ENCODE measurements around the gene MISP3. TPM values are rescaled to one million over a fixed set of nuclear protein-coding genes. Genes with fewer than 3 reads are reported as not detected.

The MISP3 gene
- total and polyA plus RNA-seq, 9 of the 15 experiments (the other 6 are each of a cell fraction or from before 2014, with no cell fraction given): 0.25 to 5.6 (median 1.6) TPM

DNA sequence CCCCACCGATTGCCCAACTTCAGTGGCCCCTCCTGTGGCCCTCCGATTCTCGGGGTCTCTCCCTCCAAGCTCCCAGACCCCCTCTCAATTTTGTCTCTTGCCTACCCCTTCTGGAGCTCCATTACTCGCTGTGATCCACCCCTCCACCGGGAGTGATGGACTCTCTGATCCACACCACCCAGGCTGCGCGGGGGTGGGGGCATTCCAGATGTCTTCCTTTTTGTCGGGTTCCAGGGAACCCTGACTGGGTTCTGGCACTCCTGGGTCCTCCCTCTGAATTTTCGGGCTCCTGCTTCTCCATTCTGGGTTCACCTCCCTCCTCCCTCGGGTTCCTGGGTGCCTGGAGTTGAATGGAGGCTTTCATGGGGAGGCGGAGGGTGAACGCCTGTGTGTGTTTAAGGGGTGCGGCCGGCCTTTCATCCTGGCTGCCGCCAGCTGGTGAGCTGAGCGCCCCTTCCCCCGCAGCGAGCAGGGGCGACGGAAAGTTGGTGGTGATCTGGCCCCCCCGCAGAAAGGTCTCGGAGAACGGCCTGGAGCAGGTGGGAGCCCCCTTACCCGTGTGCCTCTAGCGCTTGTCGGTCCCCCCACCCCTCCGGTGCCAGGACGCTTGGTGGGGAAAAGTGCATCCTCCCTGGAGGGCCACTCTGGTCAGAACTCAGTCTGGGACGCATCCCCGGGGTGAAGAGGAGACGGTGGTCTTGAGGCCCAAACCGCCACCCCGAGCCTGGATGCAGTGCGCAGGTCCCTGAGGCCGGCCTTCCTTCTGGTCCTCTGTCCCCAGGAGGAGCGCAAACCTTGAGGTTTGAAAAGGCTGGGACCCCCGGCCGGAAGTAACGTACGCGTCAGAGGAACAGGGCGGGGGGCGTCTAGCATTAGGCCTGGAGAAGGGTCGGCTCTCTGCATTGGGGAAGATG is 1.6 kb downstream of the MISP3 start (continued):
- TF ChIP-seq, protein P1, sequence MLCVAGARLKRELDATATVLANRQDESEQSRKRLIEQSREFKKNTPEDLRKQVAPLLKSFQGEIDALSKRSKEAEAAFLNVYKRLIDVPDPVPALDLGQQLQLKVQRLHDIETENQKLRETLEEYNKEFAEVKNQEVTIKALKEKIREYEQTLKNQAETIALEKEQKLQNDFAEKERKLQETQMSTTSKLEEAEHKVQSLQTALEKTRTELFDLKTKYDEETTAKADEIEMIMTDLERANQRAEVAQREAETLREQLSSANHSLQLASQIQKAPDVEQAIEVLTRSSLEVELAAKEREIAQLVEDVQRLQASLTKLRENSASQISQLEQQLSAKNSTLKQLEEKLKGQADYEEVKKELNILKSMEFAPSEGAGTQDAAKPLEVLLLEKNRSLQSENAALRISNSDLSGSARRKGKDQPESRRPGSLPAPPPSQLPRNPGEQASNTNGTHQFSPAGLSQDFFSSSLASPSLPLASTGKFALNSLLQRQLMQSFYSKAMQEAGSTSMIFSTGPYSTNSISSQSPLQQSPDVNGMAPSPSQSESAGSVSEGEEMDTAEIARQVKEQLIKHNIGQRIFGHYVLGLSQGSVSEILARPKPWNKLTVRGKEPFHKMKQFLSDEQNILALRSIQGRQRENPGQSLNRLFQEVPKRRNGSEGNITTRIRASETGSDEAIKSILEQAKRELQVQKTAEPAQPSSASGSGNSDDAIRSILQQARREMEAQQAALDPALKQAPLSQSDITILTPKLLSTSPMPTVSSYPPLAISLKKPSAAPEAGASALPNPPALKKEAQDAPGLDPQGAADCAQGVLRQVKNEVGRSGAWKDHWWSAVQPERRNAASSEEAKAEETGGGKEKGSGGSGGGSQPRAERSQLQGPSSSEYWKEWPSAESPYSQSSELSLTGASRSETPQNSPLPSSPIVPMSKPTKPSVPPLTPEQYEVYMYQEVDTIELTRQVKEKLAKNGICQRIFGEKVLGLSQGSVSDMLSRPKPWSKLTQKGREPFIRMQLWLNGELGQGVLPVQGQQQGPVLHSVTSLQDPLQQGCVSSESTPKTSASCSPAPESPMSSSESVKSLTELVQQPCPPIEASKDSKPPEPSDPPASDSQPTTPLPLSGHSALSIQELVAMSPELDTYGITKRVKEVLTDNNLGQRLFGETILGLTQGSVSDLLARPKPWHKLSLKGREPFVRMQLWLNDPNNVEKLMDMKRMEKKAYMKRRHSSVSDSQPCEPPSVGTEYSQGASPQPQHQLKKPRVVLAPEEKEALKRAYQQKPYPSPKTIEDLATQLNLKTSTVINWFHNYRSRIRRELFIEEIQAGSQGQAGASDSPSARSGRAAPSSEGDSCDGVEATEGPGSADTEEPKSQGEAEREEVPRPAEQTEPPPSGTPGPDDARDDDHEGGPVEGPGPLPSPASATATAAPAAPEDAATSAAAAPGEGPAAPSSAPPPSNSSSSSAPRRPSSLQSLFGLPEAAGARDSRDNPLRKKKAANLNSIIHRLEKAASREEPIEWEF (CRISPR knock-in tag; IDR thresholded peaks at IDR 0.05): no peak
- TF ChIP-seq SP2 (IDR thresholded peaks at IDR 0.05; ENCODE audit: extremely low read depth, low read depth, low read length, poor library complexity, severe bottlenecking) (no peak), GABPB2 (CRISPR knock-in tag; conservative IDR thresholded peaks at IDR 0.05) (no peak), ZNF184 (CRISPR knock-in tag; IDR thresholded peaks at IDR 0.05) (no peak), TOE1 (IDR thresholded peaks at IDR 0.05; ENCODE audit: borderline replicate concordance) (peak; percentile 7; the same call in 1 of the 2 replicates), TOE1 (CRISPR knock-in tag; IDR thresholded peaks at IDR 0.05; ENCODE audit: borderline replicate concordance, low read depth) (no peak), U2AF2 (optimal IDR thresholded peaks at IDR 0.05; ENCODE audit: low read depth, low read length) (no peak), THRAP3 (IDR thresholded peaks at IDR 0.05; ENCODE audit: borderline replicate concordance) (no peak), ZNF586 (CRISPR knock-in tag; conservative IDR thresholded peaks at IDR 0.05) (no peak), NR4A1 (CRISPR knock-in tag; IDR thresholded peaks at IDR 0.05) (no peak), NR4A1 (tag; IDR thresholded peaks at IDR 0.05) (0 out of 2 replicates have a peak, but pooled peaks have one; percentile 32), CBFA2T3 (IDR thresholded peaks at IDR 0.05) (0 out of 2 replicates have a peak, but pooled peaks have one; percentile 3), ZNF584 (CRISPR knock-in tag; IDR thresholded peaks at IDR 0.05; ENCODE audit: low read depth) (no peak), E2F3 (CRISPR knock-in tag; IDR thresholded peaks at IDR 0.05) (no peak)
- TF ChIP-seq, protein P2, sequence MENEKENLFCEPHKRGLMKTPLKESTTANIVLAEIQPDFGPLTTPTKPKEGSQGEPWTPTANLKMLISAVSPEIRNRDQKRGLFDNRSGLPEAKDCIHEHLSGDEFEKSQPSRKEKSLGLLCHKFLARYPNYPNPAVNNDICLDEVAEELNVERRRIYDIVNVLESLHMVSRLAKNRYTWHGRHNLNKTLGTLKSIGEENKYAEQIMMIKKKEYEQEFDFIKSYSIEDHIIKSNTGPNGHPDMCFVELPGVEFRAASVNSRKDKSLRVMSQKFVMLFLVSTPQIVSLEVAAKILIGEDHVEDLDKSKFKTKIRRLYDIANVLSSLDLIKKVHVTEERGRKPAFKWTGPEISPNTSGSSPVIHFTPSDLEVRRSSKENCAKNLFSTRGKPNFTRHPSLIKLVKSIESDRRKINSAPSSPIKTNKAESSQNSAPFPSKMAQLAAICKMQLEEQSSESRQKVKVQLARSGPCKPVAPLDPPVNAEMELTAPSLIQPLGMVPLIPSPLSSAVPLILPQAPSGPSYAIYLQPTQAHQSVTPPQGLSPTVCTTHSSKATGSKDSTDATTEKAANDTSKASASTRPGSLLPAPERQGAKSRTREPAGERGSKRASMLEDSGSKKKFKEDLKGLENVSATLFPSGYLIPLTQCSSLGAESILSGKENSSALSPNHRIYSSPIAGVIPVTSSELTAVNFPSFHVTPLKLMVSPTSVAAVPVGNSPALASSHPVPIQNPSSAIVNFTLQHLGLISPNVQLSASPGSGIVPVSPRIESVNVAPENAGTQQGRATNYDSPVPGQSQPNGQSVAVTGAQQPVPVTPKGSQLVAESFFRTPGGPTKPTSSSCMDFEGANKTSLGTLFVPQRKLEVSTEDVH (IDR thresholded peaks at IDR 0.05; ENCODE audit: low read depth, partially characterized antibody): no peak
- TF ChIP-seq, protein P3, sequence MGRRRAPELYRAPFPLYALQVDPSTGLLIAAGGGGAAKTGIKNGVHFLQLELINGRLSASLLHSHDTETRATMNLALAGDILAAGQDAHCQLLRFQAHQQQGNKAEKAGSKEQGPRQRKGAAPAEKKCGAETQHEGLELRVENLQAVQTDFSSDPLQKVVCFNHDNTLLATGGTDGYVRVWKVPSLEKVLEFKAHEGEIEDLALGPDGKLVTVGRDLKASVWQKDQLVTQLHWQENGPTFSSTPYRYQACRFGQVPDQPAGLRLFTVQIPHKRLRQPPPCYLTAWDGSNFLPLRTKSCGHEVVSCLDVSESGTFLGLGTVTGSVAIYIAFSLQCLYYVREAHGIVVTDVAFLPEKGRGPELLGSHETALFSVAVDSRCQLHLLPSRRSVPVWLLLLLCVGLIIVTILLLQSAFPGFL (CRISPR knock-in tag; IDR thresholded peaks at IDR 0.05): no peak
- TF ChIP-seq, protein P4, sequence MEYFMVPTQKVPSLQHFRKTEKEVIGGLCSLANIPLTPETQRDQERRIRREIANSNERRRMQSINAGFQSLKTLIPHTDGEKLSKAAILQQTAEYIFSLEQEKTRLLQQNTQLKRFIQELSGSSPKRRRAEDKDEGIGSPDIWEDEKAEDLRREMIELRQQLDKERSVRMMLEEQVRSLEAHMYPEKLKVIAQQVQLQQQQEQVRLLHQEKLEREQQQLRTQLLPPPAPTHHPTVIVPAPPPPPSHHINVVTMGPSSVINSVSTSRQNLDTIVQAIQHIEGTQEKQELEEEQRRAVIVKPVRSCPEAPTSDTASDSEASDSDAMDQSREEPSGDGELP (CRISPR knock-in tag; IDR thresholded peaks at IDR 0.05; ENCODE audit: borderline replicate concordance): peak; percentile 86
